SK-N-MC (cell line): ENCODE data around the gene CABLES2.

Source experiments
- DNase-seq: peaks from one replicate; pipeline ENCODE4 v3.0.0-alpha.2; 2011; ENCODE audit warnings: low read depth, low spot score
- H3K27ac ChIP-seq: fragments of 200-600 bp; sonication (generic); 2 replicates; pipeline ENCODE4 v1.5.1; 2016; ENCODE audit warnings: mixed run types
- H3K36me3 ChIP-seq: fragments of 200-600 bp; sonication (generic); 2 replicates; pipeline ENCODE4 v1.6.1; 2017; ENCODE audit warnings: antibody characterized with exemption, low read length, mixed read lengths; ENCODE audit not compliant: insufficient read depth
- H3K4me3 ChIP-seq: fragments of 200-600 bp; sonication (generic); 2 replicates; pipeline ENCODE4 v1.5.1; 2016
- H3K9ac ChIP-seq: fragments of 200-600 bp; sonication (generic); 2 replicates; pipeline ENCODE4 v1.8.0; 2017; ENCODE audit warnings: mixed run types, mixed read lengths; ENCODE audit not compliant: insufficient read length
- H3K9me3 ChIP-seq: fragments of 200-600 bp; sonication (generic); 2 replicates; pipeline ENCODE4 v1.6.1; 2017; ENCODE audit warnings: low read depth, mild to moderate bottlenecking, antibody characterized with exemption, low read length, moderate library complexity, mixed read lengths
- EZH2 ChIP-seq: fragments of 200-600 bp; sonication (generic); IDR thresholded peaks from one replicate; pipeline ENCODE4 v1.6.1; 2017; ENCODE audit warnings: antibody characterized with exemption
- FOXP2 ChIP-seq: optimal IDR thresholded peaks from 2 replicates; pipeline ENCODE3; 2011; ENCODE audit warnings: mild to moderate bottlenecking, moderate library complexity; ENCODE audit not compliant: insufficient read depth; ENCODE audit errors: extremely low read length, control extremely low read depth
- POLR2AphosphoS5 ChIP-seq: IDR thresholded peaks from 2 replicates; pipeline ENCODE4 v1.6.1; 2012; ENCODE audit warnings: mild to moderate bottlenecking, low read depth, low read length, borderline replicate concordance

CABLES2 gene

DNA sequence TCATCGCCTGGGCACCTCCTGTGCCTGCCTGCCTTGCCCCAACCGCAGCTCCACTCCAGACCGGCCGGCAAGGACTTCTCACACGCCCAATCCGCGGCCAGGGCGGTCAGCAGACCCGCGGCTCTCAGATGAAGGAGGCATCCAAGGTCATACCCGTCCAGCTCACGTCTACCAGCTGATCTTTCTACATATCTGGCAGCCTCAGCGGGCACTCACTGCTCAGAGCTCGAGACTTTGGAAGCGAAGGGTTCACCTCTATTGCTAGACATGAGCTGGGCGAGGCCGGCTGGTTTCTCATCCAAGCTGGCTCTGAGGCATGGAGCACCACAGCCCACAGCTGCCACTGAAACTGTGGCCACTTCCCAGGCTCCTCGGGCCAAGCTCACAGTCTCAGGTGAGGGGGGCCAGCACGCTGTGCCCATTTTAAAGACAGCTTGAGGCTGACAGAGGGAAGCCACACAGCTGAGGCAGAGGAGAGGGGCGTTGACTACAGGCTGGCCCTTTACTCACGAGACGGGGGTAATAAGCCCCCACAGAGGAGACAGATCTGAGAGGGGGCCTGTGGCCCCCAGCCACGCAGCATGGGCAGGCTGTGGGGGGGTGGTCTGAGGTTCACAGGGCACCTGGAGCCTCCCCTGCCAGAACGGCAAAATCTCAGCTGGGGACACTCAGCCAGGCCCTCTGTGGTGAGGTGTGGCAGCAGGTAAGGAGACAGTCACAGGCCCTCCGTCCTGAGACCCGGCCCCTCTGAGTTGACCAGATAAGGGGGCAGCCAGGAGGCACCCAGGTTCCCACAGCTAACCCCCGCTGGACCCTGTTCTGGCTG lies 42.0 kb downstream of the CABLES2 start:
- Histone ChIP-seq H3K36me3 (no peaks in the 10 kb centered on the region), H3K27ac (no peak overlapping the region), H3K9me3 (no peaks in the 10 kb centered on the region), H3K4me3 (peak overlapping the region; percentile 79; the same call in 1 of the 2 replicates), H3K9ac (no peak overlapping the region)
- TF ChIP-seq FOXP2 (no peak), POLR2AphosphoS5 (no peak), EZH2 (no peak)
- no peak for DNase-seq

DNA sequence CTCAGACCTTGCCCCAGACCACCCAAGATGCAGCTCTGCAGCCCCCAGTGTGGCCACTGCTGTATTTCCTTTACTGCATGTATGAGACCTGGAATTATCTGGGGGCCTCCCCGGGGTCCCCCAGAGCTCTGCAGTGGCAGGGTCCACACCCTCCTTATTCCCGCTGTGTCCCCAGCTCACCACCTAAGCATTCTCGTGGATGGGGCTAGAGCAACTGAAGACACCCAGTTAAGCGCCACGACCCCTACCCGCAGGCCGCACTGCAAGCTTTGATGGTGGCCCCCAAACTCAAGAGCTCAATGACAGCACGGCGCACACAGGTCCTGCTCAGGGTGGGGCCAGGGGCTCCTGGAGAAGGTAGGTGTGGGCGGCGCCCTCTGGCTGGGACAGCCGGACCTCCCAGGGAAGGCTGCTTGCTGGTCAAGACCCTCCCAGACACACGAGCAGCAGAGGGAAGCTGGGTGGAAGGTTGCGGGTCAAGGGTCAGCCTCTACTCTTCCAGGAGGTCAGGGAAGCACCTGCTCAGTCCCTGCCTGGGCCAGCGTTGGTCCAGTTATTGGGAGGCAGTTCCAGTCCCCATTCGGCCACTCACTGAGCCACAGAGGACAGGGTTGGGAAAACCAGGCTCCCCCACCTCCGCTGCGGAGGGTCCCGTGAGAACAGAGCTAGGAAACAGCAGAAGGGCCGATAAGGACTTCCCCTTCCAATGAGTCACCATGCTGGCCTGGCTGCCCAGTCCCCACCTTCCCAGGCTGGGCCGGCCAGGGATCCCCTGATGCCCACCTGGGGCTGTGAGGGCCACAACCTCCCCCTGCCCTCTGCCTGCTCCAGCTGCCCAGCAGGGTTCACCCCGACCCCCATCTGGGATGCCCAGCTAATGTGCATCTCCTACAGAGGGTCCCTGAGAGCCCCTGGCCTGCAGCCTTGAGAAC lies 42.9 kb downstream of the CABLES2 start:
- H3K9ac ChIP-seq = no peak overlapping the region
- TF ChIP-seq FOXP2 = no peak
- TF ChIP-seq POLR2AphosphoS5 = no peak
- TF ChIP-seq EZH2 = no peak
- no peak overlapping the region for H3K27ac ChIP-seq

DNA sequence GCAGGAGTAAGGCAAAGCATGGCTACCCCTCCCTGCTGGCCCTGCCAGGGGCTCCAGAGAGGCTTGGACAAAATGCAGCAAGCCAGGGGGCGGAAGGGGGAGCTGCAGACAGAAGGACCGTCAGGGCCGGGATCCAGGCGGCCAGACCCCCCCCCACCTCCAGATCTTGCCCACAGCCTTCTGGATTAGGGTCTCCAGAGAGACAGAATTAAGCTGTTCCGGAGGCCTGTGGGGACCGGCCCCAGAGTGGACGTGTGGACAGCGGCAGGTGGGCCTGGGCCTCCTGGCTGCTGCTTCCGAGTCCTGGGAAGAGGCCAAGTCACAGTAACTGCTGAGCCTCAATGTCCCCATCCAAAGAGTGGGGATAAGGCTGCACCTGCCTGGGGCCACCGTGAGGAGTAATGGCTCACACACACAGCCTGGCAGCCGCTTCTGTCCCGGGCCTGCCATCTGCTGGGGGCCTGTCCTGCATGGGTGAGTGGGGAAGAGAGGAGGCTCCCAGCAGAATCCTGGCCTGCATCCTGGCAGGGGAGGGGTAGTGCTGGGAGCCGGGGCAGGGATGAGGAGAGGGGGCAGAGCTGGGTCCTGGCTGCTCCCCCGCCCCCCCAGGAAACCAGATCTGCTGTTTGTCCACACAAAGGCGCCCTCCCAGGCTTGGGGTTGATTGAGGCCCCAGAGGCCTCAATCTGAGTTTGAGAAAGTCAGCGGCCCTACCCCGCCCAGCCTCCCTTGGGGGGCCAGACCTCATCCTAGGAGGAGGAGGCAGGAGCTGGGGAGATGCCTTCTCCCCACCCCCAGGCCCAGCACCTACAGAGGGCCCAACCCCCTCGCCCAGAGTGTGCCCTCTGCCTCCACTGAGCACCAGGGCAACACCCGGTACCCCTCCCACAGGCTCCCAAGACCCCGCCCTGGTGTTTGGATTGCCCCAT lies 43.8 kb downstream of the CABLES2 start:
- no peak overlapping the region for H3K4me3 ChIP-seq
- H3K27ac ChIP-seq = no peak overlapping the region
- H3K9ac ChIP-seq = no peak overlapping the region
- no peak for DNase-seq
- TF ChIP-seq EZH2 = no peak
- TF ChIP-seq POLR2AphosphoS5 = no peak
- no peak for TF ChIP-seq FOXP2
- no peaks in the 10 kb centered on the region for H3K9me3 ChIP-seq
- no peaks in the 10 kb centered on the region for H3K36me3 ChIP-seq

More for the DNA sequence above, 42.9 kb downstream of the CABLES2 start:
- Histone ChIP-seq H3K9me3 (no peaks in the 10 kb centered on the region), H3K36me3 (no peaks in the 10 kb centered on the region), H3K4me3 (no peak overlapping the region)
- DNase-seq = no peak

DNA sequence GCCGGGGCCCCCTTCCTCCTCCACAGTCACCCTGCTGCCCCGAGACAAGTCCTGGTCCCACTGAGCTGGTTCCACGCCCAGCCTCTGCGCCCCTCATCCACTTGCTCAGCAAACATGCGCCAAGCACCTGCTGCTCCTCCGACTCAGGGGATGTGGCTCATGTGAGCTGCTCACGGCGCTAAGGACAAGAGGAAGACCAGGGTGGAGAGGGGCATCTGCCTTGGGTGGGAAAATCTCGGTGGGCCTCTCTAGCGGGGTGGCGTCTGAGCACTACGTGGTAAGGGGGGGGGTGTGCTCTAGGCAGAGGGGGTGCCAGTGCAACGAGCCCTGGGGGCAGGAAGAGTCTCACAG lies 44.5 kb downstream of the CABLES2 start:
- TF ChIP-seq EZH2 (no peak), POLR2AphosphoS5 (no peak), FOXP2 (no peak)
- Histone ChIP-seq H3K9me3 (no peaks in the 10 kb centered on the region), H3K27ac (no peak overlapping the region), H3K9ac (no peak overlapping the region), H3K36me3 (no peaks in the 10 kb centered on the region), H3K4me3 (no peak overlapping the region)
- no peak for DNase-seq

DNA sequence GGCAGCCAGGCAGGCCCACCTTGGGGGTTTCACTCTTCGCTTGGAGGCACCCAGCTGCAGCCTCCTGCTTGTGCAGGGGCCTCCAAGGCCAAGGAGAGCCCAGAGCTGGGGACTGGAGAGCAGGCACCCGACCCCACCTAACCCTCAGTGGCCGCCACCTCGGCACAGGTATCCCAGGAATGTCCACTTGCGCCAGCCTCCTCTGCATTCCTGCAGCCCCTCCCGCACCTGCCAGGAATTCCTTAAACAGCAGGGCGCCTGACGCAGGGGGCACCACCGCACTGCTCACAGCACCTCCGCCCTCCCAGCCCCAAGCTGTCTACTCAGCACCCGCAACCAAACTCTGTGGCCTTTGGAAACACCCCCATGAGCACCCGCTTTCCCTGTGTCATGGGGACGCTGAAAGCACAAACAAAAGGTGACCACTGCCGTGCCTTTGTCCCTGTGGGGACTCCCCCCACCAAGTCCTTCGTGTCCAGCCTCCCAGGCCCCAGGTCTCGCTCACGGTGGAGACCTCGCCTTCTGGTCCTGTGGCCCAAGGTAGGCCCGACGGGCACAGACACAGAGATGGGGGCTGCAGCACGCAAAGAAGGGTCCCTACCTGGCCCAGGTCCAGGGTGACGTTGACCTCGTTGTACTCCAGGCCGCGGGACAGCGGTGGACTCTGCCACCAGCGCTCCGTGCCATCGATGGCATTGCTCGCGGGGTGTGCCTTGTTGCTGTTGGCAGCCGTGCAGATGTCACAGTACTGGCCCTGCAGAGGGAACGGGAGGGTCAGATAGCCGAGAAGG lies 45.1 kb downstream of the CABLES2 start:
- Histone ChIP-seq H3K9ac (no peak overlapping the region), H3K9me3 (no peaks in the 10 kb centered on the region), H3K27ac (no peak overlapping the region), H3K4me3 (no peak overlapping the region), H3K36me3 (no peaks in the 10 kb centered on the region)
- no peak for TF ChIP-seq EZH2
- no peak for TF ChIP-seq FOXP2
- no peak for TF ChIP-seq POLR2AphosphoS5
- no peak for DNase-seq

DNA sequence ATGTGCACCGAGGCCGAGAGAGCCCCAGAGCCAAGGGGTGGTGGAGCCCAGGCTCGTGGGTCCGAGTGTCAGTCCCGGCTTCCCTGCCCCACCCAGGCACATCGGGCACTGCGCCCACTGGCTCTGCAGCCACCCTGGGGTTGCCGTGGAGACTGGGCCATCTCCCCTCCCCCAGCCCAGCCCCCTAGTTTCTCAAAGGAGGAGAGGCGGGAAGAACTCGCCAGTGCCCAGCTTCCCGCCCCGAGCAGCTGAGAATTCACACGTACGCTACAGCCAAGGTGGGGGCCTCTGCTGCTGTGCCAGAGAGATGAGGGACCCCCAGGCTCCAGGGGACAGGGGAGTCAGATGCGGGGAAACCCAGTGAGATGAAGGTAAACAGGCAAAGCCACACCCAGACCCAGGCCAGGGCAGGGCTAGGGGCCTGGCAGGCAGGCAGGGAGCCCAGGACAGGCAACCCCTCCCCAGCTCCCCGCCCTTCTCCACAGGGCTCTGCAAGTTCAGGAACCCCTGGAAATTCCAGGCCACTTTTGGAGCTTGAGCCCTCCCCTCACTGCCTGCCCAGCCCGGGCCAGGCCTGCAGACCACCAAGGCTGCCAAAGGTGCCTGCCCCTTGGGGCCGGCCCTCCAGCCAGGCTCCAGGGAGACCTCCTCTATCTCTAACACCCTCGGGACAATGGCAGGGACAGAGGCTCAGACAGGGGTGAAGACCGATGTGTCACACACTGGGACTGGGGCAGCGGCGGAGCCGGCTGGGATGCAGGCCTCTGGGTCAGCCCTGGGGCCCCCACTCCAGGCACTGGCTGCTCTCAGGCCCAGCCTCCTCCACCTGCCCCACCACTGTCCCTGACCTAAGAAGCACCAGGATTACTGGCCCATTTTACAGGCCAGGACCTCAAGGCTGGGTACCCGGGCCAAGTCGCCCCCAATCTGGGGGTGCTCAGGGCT lies 46.0 kb downstream of the CABLES2 start:
- DNase-seq = no peak
- H3K36me3 ChIP-seq = no peaks in the 10 kb centered on the region
- H3K4me3 ChIP-seq = no peak overlapping the region
- no peaks in the 10 kb centered on the region for H3K9me3 ChIP-seq
- TF ChIP-seq POLR2AphosphoS5 = no peak
- TF ChIP-seq EZH2 = no peak
- no peak for TF ChIP-seq FOXP2
- H3K27ac ChIP-seq = no peak overlapping the region
- H3K9ac ChIP-seq = no peak overlapping the region
